ENCODE data around the gene CYP24A1. TPM values are rescaled to one million over a fixed set of nuclear protein-coding genes. Genes with fewer than 3 reads are reported as not detected.
A peak's percentile ranks its signal among the peaks of the same experiment; 100 is the strongest.
"Not testable (repeated sequence)": the region's sequence is repeated elsewhere in the genome, so short reads cannot be mapped to it uniquely, and the experiment has no call there.

CYP24A1 gene
- total and polyA plus RNA-seq, 2 experiments from 2014 or later: not detected

GRCh38 chr20:54133434-54134427 is 40.1 kb downstream of the CYP24A1 start:
- peak in 1 of 2 donors; percentile 29 for DNase-seq (ENCODE audit: low read depth in 1 of 2, low spot score in 1 of 2)
- H3K4me1 ChIP-seq (ENCODE audit: low read depth): no peaks in the 10 kb centered on the region
- H3K9me3 ChIP-seq (ENCODE audit: low read depth): no peaks in the 10 kb centered on the region
- no peak overlapping the region for H3K27ac ChIP-seq
- H3K36me3 ChIP-seq: no peaks in the 10 kb centered on the region
- TF ChIP-seq CTCF (IDR thresholded peaks at IDR 0.05; ENCODE audit: low read depth, low read length): no peak
- H3K4me3 ChIP-seq: no peak overlapping the region
- H3K27me3 ChIP-seq: no peaks in the 10 kb centered on the region

GRCh38 chr20:54132612-54133433 is 41.0 kb downstream of the CYP24A1 start:
- no peaks in the 10 kb centered on the region for H3K9me3 ChIP-seq (ENCODE audit: low read depth)
- H3K27me3 ChIP-seq: no peaks in the 10 kb centered on the region
- no peak overlapping the region for H3K27ac ChIP-seq
- H3K4me1 ChIP-seq (ENCODE audit: low read depth): no peaks in the 10 kb centered on the region
- no peaks in the 10 kb centered on the region for H3K36me3 ChIP-seq
- no peak for TF ChIP-seq CTCF (IDR thresholded peaks at IDR 0.05; ENCODE audit: low read depth, low read length)
- DNase-seq (ENCODE audit: low read depth in 1 of 2, low spot score in 1 of 2): peak; percentile 42 to 98
- no peak overlapping the region for H3K4me3 ChIP-seq

GRCh38 chr20:54131675-54132611 is 41.8 kb downstream of the CYP24A1 start:
- H3K36me3 ChIP-seq: no peaks in the 10 kb centered on the region
- H3K4me1 ChIP-seq (ENCODE audit: low read depth): no peaks in the 10 kb centered on the region
- H3K9me3 ChIP-seq (ENCODE audit: low read depth): no peaks in the 10 kb centered on the region
- no peak overlapping the region for H3K27ac ChIP-seq
- H3K4me3 ChIP-seq: no peak overlapping the region
- DNase-seq (ENCODE audit: low read depth in 1 of 2, low spot score in 1 of 2): peak in 1 of 2 donors; percentile 10
- H3K27me3 ChIP-seq: no peaks in the 10 kb centered on the region
- TF ChIP-seq CTCF (IDR thresholded peaks at IDR 0.05; ENCODE audit: low read depth, low read length): no peak

DNA sequence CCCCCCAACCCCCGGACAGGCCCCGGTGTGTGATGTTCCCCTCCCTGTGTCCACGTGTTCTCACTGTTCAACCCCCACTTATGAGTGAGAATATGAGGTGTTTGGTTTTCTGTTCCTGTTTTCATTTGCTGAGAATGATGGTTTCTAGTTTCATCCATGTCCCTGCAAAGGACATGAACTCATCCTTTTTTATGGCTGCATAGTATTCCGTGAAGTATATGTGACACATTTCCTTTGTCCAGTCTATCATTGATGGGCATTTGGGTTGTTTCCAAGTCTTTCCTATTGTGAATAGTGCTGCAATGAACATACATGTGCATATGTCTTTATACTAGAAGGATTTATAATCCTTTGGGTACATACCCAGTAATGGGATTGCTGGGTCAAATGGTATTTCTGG is 42.7 kb downstream of the CYP24A1 start:
- H3K27me3 ChIP-seq; DNase-seq (ENCODE audit: low read depth in 1 of 2, low spot score in 1 of 2); H3K4me3 ChIP-seq; H3K9me3 ChIP-seq (ENCODE audit: low read depth); H3K4me1 ChIP-seq (ENCODE audit: low read depth); H3K36me3 ChIP-seq; H3K27ac ChIP-seq: not testable (repeated sequence)

- H3K27me3 ChIP-seq: no peaks in the 10 kb centered on the region
- no peak for DNase-seq (ENCODE audit: low read depth in 1 of 2, low spot score in 1 of 2)
- no peak overlapping the region for H3K27ac ChIP-seq
- no peaks in the 10 kb centered on the region for H3K36me3 ChIP-seq
- H3K4me1 ChIP-seq (ENCODE audit: low read depth): no peaks in the 10 kb centered on the region
- TF ChIP-seq CTCF (IDR thresholded peaks at IDR 0.05; ENCODE audit: low read depth, low read length): no peak
- no peak overlapping the region for H3K4me3 ChIP-seq
- no peaks in the 10 kb centered on the region for H3K9me3 ChIP-seq (ENCODE audit: low read depth)
Measured at GRCh38 chr20:54129350-54129749, 44.4 kb downstream of the CYP24A1 start.
